GM18951 (cell line): Measurements from ENCODE around the gene GCAT.

Experiments
- POLR2A ChIP-seq: IDR thresholded peaks from 4 replicates; pipeline ENCODE4 v1.6.1; 2011; ENCODE audit warnings: mild to moderate bottlenecking; ENCODE audit not compliant: insufficient read length, insufficient read depth; ENCODE audit errors: extremely low read depth
- in situ Hi-C: fragments of 300-500 bp; cut with MboI; formaldehyde crosslinking; loops from one replicate; pipeline ENCODE4 v1.12.0; 2022; ENCODE audit warnings: low sequenced_read_pairs, mixed read lengths, inconsistent platforms; ENCODE audit not compliant: unreplicated experiment

Gene GCAT

GRCh38 chr22:37771702-37772427, 35.9 kb upstream of the GCAT start:
- TF ChIP-seq POLR2A, result no peak
- in situ Hi-C loops, result no loop called here

GRCh38 chr22:37774728-37775127, 33.0 kb upstream of the GCAT start:
- in situ Hi-C loops, result no loop called here
- TF ChIP-seq POLR2A, result no peak

GRCh38 chr22:37775785-37776638, 31.7 kb upstream of the GCAT start:
- in situ Hi-C loops, result no loop called here
- no peak for TF ChIP-seq POLR2A

- TF ChIP-seq POLR2A, result no peak
- in situ Hi-C loops, result no loop called here
Measured at GRCh38 chr22:37776639-37777005, 31.1 kb upstream of the GCAT start.

GRCh38 chr22:37777122-37777687, 30.5 kb upstream of the GCAT start:
- in situ Hi-C loops, result no loop called here
- TF ChIP-seq POLR2A, result no peak

GRCh38 chr22:37778370-37779009, 29.2 kb upstream of the GCAT start:
- TF ChIP-seq POLR2A, result no peak
- in situ Hi-C loops, result no loop called here

- TF ChIP-seq POLR2A, result no peak
- in situ Hi-C loops, result no loop called here
Measured at GRCh38 chr22:37781434-37782059, 26.2 kb upstream of the GCAT start.

DNA sequence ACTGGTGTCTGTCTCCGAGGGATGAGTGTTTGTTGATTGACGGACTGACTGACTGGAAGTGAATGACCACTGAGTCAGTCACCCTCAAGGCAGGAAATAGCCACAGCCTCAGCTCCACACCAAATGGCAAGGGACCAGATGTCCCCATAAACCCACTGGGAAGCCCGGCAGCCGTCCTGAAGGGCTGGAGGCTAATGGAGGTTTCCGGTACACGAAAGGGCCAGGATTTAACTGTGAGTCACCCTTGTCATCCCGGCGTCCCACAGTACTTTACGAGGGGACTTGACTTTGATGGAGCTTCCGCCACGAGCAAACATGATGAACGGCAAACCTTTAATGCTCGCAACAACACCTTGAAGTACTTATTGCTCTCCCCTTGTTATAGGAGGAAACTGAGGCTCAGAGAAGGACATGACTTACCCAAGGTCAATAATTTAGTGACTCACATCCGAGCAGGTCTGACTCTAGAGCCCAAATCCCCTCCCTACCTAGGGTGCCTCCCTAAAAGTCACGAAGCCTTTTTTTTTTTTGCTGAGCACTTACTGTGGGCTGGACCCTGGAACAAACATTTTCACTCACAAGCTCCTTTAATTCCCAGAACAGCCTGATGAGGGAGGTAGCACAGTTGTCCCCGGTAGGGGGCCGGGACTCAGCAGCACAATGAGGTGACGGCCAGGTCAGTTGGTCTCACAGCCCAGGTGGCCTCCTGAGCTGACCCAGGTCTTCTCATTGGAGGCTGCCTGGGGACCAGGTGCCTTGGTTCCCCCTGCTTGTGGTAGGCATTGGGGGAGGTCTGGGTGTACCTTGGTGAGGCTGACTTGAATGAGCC, 25.2 kb upstream of the GCAT start:
- in situ Hi-C loops, result no loop called here
- no peak for TF ChIP-seq POLR2A

DNA sequence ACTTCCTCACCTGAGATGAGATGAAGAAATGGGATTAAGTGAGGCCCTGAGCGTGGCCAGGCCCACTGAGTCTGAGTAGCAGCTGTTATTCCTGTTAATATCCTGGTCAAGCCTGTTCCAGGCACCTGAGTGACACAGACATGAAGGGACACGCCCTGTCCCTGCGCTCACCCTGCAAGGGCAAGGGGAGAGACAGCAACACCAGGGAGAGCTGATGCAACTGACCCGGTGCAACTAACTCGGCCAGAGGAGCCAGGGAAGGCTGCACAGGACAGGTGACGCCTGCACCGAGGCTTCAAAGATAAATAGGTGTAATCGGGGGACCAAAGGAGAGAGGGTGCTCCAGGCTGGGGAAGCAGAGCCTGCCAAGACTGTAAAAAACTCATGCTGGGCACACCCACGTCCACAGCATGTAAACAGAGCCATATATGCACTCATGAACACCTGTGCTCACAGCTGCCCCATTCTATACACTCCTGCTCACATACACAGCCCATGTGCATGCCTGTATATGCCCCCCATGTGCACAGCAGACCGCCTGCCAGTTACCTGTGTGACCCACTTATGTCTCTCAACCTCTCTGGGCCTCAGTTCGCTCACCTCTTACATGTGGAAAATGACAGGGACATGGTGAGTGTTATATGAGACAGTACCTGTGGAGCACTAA, 22.8 kb upstream of the GCAT start:
- in situ Hi-C loops, result no loop called here
- TF ChIP-seq POLR2A, result no peak

- in situ Hi-C loops, result no loop called here
- no peak for TF ChIP-seq POLR2A
Measured at GRCh38 chr22:37790234-37790633, 17.5 kb upstream of the GCAT start.

DNA sequence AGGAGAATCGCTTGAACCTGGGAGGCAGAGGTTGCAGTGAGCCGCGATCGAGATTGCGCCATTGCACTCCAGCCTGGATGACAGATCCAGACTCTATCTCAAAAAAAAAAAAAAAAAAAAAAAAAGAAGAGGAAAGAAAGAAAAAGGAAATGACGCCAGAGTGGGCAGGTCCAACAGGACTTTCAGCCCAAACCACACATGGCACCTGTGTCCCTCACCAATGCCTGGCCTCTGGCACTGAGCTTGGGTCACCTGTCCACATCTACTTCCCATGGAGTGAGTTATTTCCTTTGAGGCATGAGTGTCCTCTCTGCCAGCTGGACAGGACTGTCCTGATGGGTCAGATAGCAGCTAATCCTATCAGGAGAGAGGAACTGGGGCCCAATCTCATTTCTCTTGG, 15.2 kb upstream of the GCAT start:
- no peak for TF ChIP-seq POLR2A
- in situ Hi-C loops, result no loop called here

- no peak for TF ChIP-seq POLR2A
- in situ Hi-C loops, result no loop called here
Measured at GRCh38 chr22:37794376-37794775, 13.4 kb upstream of the GCAT start.
